H1 (cell line): ENCODE data around the gene KDM6A. TPM values are rescaled to one million over a fixed set of nuclear protein-coding genes. Genes with fewer than 3 reads are reported as not detected.

Experiments
- CTCF ChIA-PET: fragments of 300-600 bp; sonication (Branson Sonifier 250); formaldehyde crosslinking; loops from one replicate; lab custom pipeline; 2021; ENCODE audit not compliant: partially characterized antibody; lab: Charles Lee
- POLR2A ChIA-PET: fragments of 300-600 bp; sonication (Branson Sonifier 250); formaldehyde crosslinking; loops from one replicate; lab custom pipeline; 2021; ENCODE audit warnings: inconsistent platforms; ENCODE audit not compliant: partially characterized antibody; lab: Charles Lee
- DNase-seq, 2 experiments: peaks; one replicate each; pipeline versions ENCODE4 v3.0.0 to v3.0.0-alpha.2; 2010 to 2022; ENCODE audit warnings: low spot score in 2 of 2, low read depth in 1 of 2, mixed read lengths in 1 of 2
- FAIRE-seq: peaks from 2 replicates; lab custom pipeline; 2011; peaks lifted over from hg19 to GRCh38; lab: Jason Lieb, UNC
- H2AFZ ChIP-seq: 2 replicates; pipeline ENCODE4 v1.8.1; 2012; ENCODE audit warnings: low read length, inconsistent platforms
- H2AK5ac ChIP-seq: 2 replicates; pipeline ENCODE4 v1.6.1; 2013; ENCODE audit warnings: low read depth, low read length
- H2BK120ac ChIP-seq: replicated peaks from 2 replicates; pipeline ENCODE3; 2013; ENCODE audit warnings: low read depth, low read length, inconsistent platforms
- H2BK12ac ChIP-seq: 2 replicates; pipeline ENCODE4 v1.6.1; 2013; ENCODE audit warnings: low read depth, low read length
- H2BK15ac ChIP-seq: 2 replicates; pipeline ENCODE4 v1.6.1; 2013; ENCODE audit warnings: low read length
- H2BK20ac ChIP-seq: 2 replicates; pipeline ENCODE4 v1.6.1; 2013; ENCODE audit warnings: low read length
- H2BK5ac ChIP-seq: 2 replicates; pipeline ENCODE4 v1.6.1; 2013; ENCODE audit warnings: low read depth, low read length
- H3K14ac ChIP-seq: 2 replicates; pipeline ENCODE4 v1.6.1; 2013; ENCODE audit warnings: inconsistent platforms; ENCODE audit not compliant: insufficient read length
- H3K18ac ChIP-seq: 2 replicates; pipeline ENCODE4 v1.6.1; 2013; ENCODE audit warnings: low read length; ENCODE audit errors: extremely low read depth
- H3K23ac ChIP-seq: 2 replicates; pipeline ENCODE4 v1.6.1; 2013; ENCODE audit warnings: inconsistent platforms; ENCODE audit not compliant: insufficient read length
- H3K23me2 ChIP-seq: 2 replicates; pipeline ENCODE4 v1.6.1; 2013; ENCODE audit warnings: low read depth, low read length
- H3K27ac ChIP-seq: 2 replicates; pipeline ENCODE4 v1.6.1; 2011; ENCODE audit warnings: low read depth, low read length, inconsistent platforms
- H3K27me3 ChIP-seq, 4 experiments: replicated peaks in 1 of 4; 1 replicate in 1 of 4; 2 replicates in 3 of 4; pipeline versions ENCODE4 v1.6.1 to v1.8.1; 2011 to 2013; ENCODE audit warnings: low read length in 3 of 4, mild to moderate bottlenecking in 3 of 4, inconsistent platforms in 2 of 4, mixed read lengths in 2 of 4, moderate library complexity in 1 of 4; ENCODE audit not compliant: control insufficient read depth in 3 of 4, insufficient read depth in 3 of 4; ENCODE audit errors: extremely low read depth in 1 of 4
- H3K36me3 ChIP-seq, 4 experiments: 2 replicates each; pipeline versions ENCODE4 v1.6.1 to v1.8.1; 2011 to 2013; ENCODE audit warnings: mild to moderate bottlenecking in 4 of 4, low read length in 3 of 4, moderate library complexity in 2 of 4, control low read depth in 1 of 4, inconsistent platforms in 1 of 4; ENCODE audit not compliant: insufficient read depth in 4 of 4, control insufficient read depth in 2 of 4
- H3K4ac ChIP-seq: replicated peaks from 2 replicates; pipeline ENCODE3; 2013; ENCODE audit warnings: low read length, low read depth, mixed read lengths, inconsistent platforms; ENCODE audit not compliant: insufficient read length
- H3K4me1 ChIP-seq, 4 experiments: replicated peaks in 1 of 4; 1 replicate in 1 of 4; 2 replicates in 3 of 4; pipeline versions ENCODE4 v1.6.1 to v1.8.1; 2011 to 2013; ENCODE audit warnings: low read length in 3 of 4, inconsistent platforms in 2 of 4, mixed read lengths in 1 of 4; ENCODE audit not compliant: insufficient read depth in 4 of 4, control insufficient read depth in 3 of 4
- H3K4me2 ChIP-seq, 2 experiments: 2 replicates each; pipeline versions ENCODE4 v1.6.1 to v1.8.1; 2011 to 2013; ENCODE audit warnings: low read depth in 2 of 2, low read length in 2 of 2, control low read depth in 1 of 2, inconsistent platforms in 1 of 2, mild to moderate bottlenecking in 1 of 2; ENCODE audit not compliant: insufficient read depth in 1 of 2
- H3K4me3 ChIP-seq, 4 experiments: fragments of 200-600, 300-600 bp in 1 of 4; sonication (generic), shearing (Covaris generic), sonication (Bioruptor Twin) in 1 of 4; 2 replicates each; pipeline versions ENCODE4 v1.5.1 to v1.8.1; 2011 to 2016; ENCODE audit warnings: low read length in 4 of 4, low read depth in 3 of 4, control low read depth in 2 of 4, inconsistent platforms in 2 of 4, mild to moderate bottlenecking in 2 of 4, mixed read lengths in 1 of 4, moderate library complexity in 1 of 4; ENCODE audit not compliant: insufficient read depth in 2 of 4; ENCODE audit errors: extremely low read depth in 1 of 4
- H3K56ac ChIP-seq: replicated peaks from 2 replicates; pipeline ENCODE3; 2013; ENCODE audit warnings: low read depth, mild to moderate bottlenecking, mixed read lengths, low read length, inconsistent platforms; ENCODE audit not compliant: insufficient read length
- H3K79me1 ChIP-seq: 2 replicates; pipeline ENCODE4 v1.6.1; 2013; ENCODE audit warnings: low read depth, low read length, control low read depth
- H3K79me2 ChIP-seq, 2 experiments: 2 replicates each; pipeline versions ENCODE4 v1.6.1 to v1.8.1; 2012 to 2013; ENCODE audit warnings: low read length in 2 of 2, mild to moderate bottlenecking in 2 of 2, inconsistent platforms in 1 of 2; ENCODE audit not compliant: insufficient read depth in 2 of 2, control insufficient read depth in 1 of 2
- H3K9ac ChIP-seq, 4 experiments: replicated peaks in 1 of 4; 1 replicate in 1 of 4; 2 replicates in 3 of 4; pipeline versions ENCODE4 v1.6.1 to v1.8.1; 2011 to 2013; ENCODE audit warnings: low read depth in 3 of 4, low read length in 3 of 4, control low read depth in 2 of 4, mild to moderate bottlenecking in 2 of 4, moderate library complexity in 2 of 4, inconsistent platforms in 1 of 4; ENCODE audit errors: extremely low read depth in 1 of 4
- H3K9me3 ChIP-seq, 2 experiments: 2 replicates each; pipeline versions ENCODE4 v1.6.1 to v1.8.1; 2012 to 2013; ENCODE audit warnings: mild to moderate bottlenecking in 2 of 2, moderate library complexity in 2 of 2, control low read depth in 1 of 2, inconsistent platforms in 1 of 2, low read depth in 1 of 2, low read length in 1 of 2, mixed read lengths in 1 of 2; ENCODE audit not compliant: insufficient read depth in 2 of 2
- H4K20me1 ChIP-seq, 2 experiments: replicated peaks in 1 of 2; 2 replicates each; pipeline versions ENCODE3 to v1.8.1; 2011 to 2013; ENCODE audit warnings: inconsistent platforms in 2 of 2, low read length in 2 of 2, mild to moderate bottlenecking in 1 of 2; ENCODE audit not compliant: insufficient read depth in 2 of 2, control insufficient read depth in 1 of 2
- H4K5ac ChIP-seq: 2 replicates; pipeline ENCODE4 v1.6.1; 2013; ENCODE audit warnings: low read length, low read depth, mixed read lengths, inconsistent platforms; ENCODE audit not compliant: insufficient read length
- H4K8ac ChIP-seq: 2 replicates; pipeline ENCODE4 v1.8.0; 2013; ENCODE audit warnings: mild to moderate bottlenecking, moderate library complexity, low read length, inconsistent platforms; ENCODE audit not compliant: insufficient read depth; ENCODE audit errors: extremely low read depth
- H4K91ac ChIP-seq: replicated peaks from 2 replicates; pipeline ENCODE3; 2013; ENCODE audit warnings: low read length, mixed read lengths, inconsistent platforms; ENCODE audit not compliant: insufficient read length
- BCL11A ChIP-seq, 2 experiments: IDR thresholded peaks; one replicate each; pipeline ENCODE4 v1.6.1; 2011; ENCODE audit warnings: low read depth in 2 of 2, low read length in 2 of 2, mild to moderate bottlenecking in 2 of 2
- EGR1 ChIP-seq: IDR thresholded peaks from 2 replicates; pipeline ENCODE4 v1.6.1; 2011; ENCODE audit warnings: low read depth, low read length, borderline replicate concordance
- GABPA ChIP-seq: IDR thresholded peaks from 2 replicates; pipeline ENCODE4 v1.6.1; 2011; ENCODE audit warnings: mild to moderate bottlenecking, low read length, moderate library complexity, borderline replicate concordance; ENCODE audit not compliant: insufficient read depth
- HDAC6 ChIP-seq: IDR thresholded peaks from one replicate; pipeline ENCODE4 v1.7.1; 2012; ENCODE audit warnings: low read depth, mild to moderate bottlenecking, inconsistent platforms, low read length, moderate library complexity
- KDM5A ChIP-seq: fragments of 200-600 bp; IDR thresholded peaks from 2 replicates; pipeline ENCODE4 v1.7.1; 2012; ENCODE audit warnings: mild to moderate bottlenecking, low read length, inconsistent platforms, mixed read lengths
- PHF8 ChIP-seq: fragments of 200-600 bp; sonication (generic); conservative IDR thresholded peaks from 2 replicates; pipeline ENCODE4 v1.7.1; 2012; ENCODE audit warnings: low read depth, mild to moderate bottlenecking, inconsistent platforms, low read length, moderate library complexity
- RAD21 ChIP-seq, 2 experiments: IDR thresholded peaks in 1 of 2; conservative IDR thresholded peaks in 1 of 2; 2 replicates each; pipeline ENCODE4 v1.6.1; 2011; ENCODE audit warnings: low read depth in 2 of 2, low read length in 2 of 2, improper control_type of control experiment in 1 of 2, inconsistent platforms in 1 of 2, mild to moderate bottlenecking in 1 of 2, moderate library complexity in 1 of 2
- SRF ChIP-seq: IDR thresholded peaks from 2 replicates; pipeline ENCODE4 v1.6.1; 2011; ENCODE audit warnings: mild to moderate bottlenecking, low read depth, low read length, moderate library complexity
- TAF7 ChIP-seq: optimal IDR thresholded peaks from 2 replicates; pipeline ENCODE3; 2011; ENCODE audit warnings: low read depth, mild to moderate bottlenecking, inconsistent platforms, low read length, moderate library complexity, borderline replicate concordance
- TCF12 ChIP-seq: IDR thresholded peaks from 2 replicates; pipeline ENCODE4 v1.6.1; 2011; ENCODE audit warnings: low read depth, mild to moderate bottlenecking, low read length
- TEAD4 ChIP-seq: IDR thresholded peaks from 2 replicates; pipeline ENCODE4 v1.6.1; 2012; ENCODE audit warnings: low read depth, low read length, inconsistent platforms, mixed read lengths
- WGBS, 2 experiments: shearing (Covaris generic) in 1 of 2; methylation state at CpG; one replicate each; pipeline versions ENCODE4 v1.1.6 to v1.1.7; 2013 to 2015; ENCODE audit warnings: low lambda C conversion rate in 2 of 2, mixed read lengths in 2 of 2, inconsistent platforms in 1 of 2, low coverage in 1 of 2, missing lambda C conversion rate in 1 of 2; ENCODE audit not compliant: insufficient replicate concordance in 2 of 2, insufficient coverage in 1 of 2, insufficient read length in 1 of 2; ENCODE audit errors: extremely low coverage in 1 of 2, missing lambda C conversion rate in 1 of 2; 5-methylcytosine and 5-hydroxymethylcytosine counted together
- polyA plus RNA-seq, 7 experiments: library from polyadenylated mRNA; depleted of rRNA in 3 of 7; stranded (reverse) in 5 of 7; unstranded in 2 of 7; fragments of >200 nt in 5 of 7; fragments of 200-250 nt in 2 of 7; gene quantifications; 1 replicate in 5 of 7; 2 replicates in 1 of 7; 4 replicates in 1 of 7; pipeline versions ENCODE4 v1.2.1 to v1.2.3, GENCODE V29; 2011 to 2013; ENCODE audit warnings: missing spikeins in 2 of 7, mixed read lengths in 2 of 7
- total RNA-seq: library from RNA; stranded (reverse); fragmentation: NEBNext Ultra II Directional; extraction: Animal tissue kit (Norgen Biotek cat#: 25700); gene quantifications from 2 replicates; pipeline ENCODE4 v1.2.1, GENCODE V29; 2021

Gene KDM6A
- total and polyA plus RNA-seq, 2 of the 8 experiments (the other 6 are each of a cell fraction or from before 2014, with no cell fraction given) = 43.5 to 58.4 TPM

DNA sequence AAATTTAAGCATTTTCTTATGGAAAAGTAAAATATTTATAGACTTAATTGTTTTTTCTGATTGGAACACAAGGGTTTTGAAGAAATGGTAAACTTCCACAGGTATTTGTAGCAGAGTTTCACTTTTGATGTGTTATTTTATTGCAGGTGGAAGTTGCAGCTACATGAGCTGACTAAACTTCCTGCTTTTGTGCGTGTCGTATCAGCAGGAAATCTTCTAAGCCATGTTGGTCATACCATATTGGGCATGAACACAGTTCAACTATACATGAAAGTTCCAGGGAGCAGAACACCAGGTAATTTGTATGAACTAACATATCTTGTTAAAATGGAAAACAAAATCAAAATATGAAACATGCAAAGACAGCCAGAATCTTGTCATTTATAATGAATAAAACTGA, 210.3 kb downstream of the KDM6A start:
- 84% methylated on average over 2 of the region's 2 CpGs; no CpG with 5 or more reads in 1 of the 2 experiments for WGBS, 2 experiments
- H3K4me2 ChIP-seq = no peak overlapping the region
- no peak for TF ChIP-seq TAF7
- no peak for TF ChIP-seq TCF12
- no peak for TF ChIP-seq SRF
- TF ChIP-seq TEAD4 = no peak
- TF ChIP-seq EGR1 = no peak
- TF ChIP-seq RAD21 (IDR thresholded peaks at IDR 0.05 in 1 of 2, conservative IDR thresholded peaks at IDR 0.05 in 1 of 2; ENCODE audit: low read depth in 2 of 2, low read length in 2 of 2) = no peak
- TF ChIP-seq PHF8 = no peak
- TF ChIP-seq HDAC6 = no peak
- no peak for TF ChIP-seq KDM5A
- TF ChIP-seq GABPA = no peak
- no peak for TF ChIP-seq BCL11A (IDR thresholded peaks at IDR 0.05; ENCODE audit: low read depth in 2 of 2, low read length in 2 of 2)
- no peak overlapping the region for H2BK12ac ChIP-seq
- H3K4ac ChIP-seq = no peak overlapping the region
- H3K23me2 ChIP-seq = no peaks in the 10 kb centered on the region
- no peaks in the 10 kb centered on the region for H3K9me3 ChIP-seq
- no peak overlapping the region for H2BK5ac ChIP-seq
- H2AFZ ChIP-seq = no peak overlapping the region
- no peak overlapping the region for H3K23ac ChIP-seq
- H3K27ac ChIP-seq = no peak overlapping the region
- no peak overlapping the region for H3K9ac ChIP-seq
- no peak overlapping the region for H3K18ac ChIP-seq
- POLR2A ChIA-PET = no interaction called here
- no peaks in the 10 kb centered on the region for H3K79me2 ChIP-seq
- DNase-seq (no peak), FAIRE-seq (no peak)
- no peak overlapping the region for H2BK120ac ChIP-seq
- H4K8ac ChIP-seq = no peak overlapping the region
- H3K14ac ChIP-seq = no peak overlapping the region
- no peaks in the 10 kb centered on the region for H4K20me1 ChIP-seq
- H3K27me3 ChIP-seq = no peaks in the 10 kb centered on the region
- no peak overlapping the region for H4K91ac ChIP-seq
- H2AK5ac ChIP-seq = no peak overlapping the region
- H4K5ac ChIP-seq = no peak overlapping the region
- H3K4me3 ChIP-seq = no peak overlapping the region
- no peak overlapping the region for H2BK20ac ChIP-seq
- no peaks in the 10 kb centered on the region for H3K4me1 ChIP-seq
- H2BK15ac ChIP-seq = no peak overlapping the region
- no peak overlapping the region for H3K56ac ChIP-seq
- H3K36me3 ChIP-seq = peaks cover 2 to 55% (median 12%) of the 10 kb centered on the region in 4 experiments; a peak in 6 of 8 replicates
- H3K79me1 ChIP-seq = no peaks in the 10 kb centered on the region
- CTCF ChIA-PET = no interaction called here
